Fibroblast of mammary gland (primary cell): ENCODE measurements around the gene GABRB1.
"Not testable (repeated sequence)": the region's sequence is repeated elsewhere in the genome, so short reads cannot be mapped to it uniquely, and the experiment has no call there.

Source experiments
- DNase-seq: peaks from one replicate; pipeline ENCODE4 v3.0.0-alpha.2; 2010; ENCODE audit warnings: low read depth
- H3K4me3 ChIP-seq: 2 replicates; pipeline ENCODE4 v1.5.1; 2011; ENCODE audit warnings: low read depth, mild to moderate bottlenecking, low read length, moderate library complexity; ENCODE audit not compliant: control insufficient read depth
- TF ChIP-seq, protein P1 (sequence below): conservative IDR thresholded peaks from 2 replicates; pipeline ENCODE4 v1.5.1; 2011; ENCODE audit warnings: low read depth, low read length, inconsistent platforms; ENCODE audit not compliant: control insufficient read depth, insufficient read depth

GABRB1 gene

DNA sequence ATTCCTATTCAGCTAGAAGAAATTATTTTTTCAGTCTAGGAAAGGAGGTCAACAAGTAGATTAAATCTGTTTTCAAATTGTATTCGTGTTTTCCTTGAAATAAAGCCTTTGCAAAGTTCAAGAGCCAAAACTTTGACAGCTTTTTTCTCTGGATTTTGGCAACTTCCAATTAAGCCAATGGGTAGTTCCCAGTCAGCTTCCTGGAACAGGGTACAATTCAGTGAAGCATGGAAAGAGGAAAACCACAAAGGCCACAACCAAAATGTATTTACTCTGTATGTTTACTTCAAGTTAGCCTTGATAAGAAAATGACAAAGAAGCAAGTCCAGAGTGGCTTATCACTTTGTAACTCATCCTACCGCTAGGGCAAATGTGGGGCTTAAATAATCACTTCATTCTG, 243.5 kb downstream of the GABRB1 start:
- H3K4me3 ChIP-seq: no peak overlapping the region
- TF ChIP-seq, protein P1, sequence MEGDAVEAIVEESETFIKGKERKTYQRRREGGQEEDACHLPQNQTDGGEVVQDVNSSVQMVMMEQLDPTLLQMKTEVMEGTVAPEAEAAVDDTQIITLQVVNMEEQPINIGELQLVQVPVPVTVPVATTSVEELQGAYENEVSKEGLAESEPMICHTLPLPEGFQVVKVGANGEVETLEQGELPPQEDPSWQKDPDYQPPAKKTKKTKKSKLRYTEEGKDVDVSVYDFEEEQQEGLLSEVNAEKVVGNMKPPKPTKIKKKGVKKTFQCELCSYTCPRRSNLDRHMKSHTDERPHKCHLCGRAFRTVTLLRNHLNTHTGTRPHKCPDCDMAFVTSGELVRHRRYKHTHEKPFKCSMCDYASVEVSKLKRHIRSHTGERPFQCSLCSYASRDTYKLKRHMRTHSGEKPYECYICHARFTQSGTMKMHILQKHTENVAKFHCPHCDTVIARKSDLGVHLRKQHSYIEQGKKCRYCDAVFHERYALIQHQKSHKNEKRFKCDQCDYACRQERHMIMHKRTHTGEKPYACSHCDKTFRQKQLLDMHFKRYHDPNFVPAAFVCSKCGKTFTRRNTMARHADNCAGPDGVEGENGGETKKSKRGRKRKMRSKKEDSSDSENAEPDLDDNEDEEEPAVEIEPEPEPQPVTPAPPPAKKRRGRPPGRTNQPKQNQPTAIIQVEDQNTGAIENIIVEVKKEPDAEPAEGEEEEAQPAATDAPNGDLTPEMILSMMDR: no peak
- no peak for DNase-seq

DNA sequence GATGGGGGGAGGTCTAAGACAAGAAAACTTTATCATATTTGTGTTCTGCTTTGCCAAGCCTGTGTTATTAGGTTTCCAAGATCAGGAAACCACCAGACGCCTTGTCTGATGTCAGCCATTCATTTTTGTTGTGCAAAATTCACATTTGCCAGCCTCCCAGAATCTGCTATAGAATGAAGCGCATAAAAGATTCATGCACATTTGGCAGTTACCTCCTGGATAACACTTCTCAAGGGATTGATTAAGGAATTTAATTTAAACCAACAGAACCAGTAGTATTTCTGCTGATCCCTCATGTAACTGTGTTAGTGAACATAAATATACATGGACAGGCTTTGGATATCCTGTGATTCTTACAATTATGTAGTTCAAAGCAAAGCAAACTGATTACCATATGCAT, 244.2 kb downstream of the GABRB1 start:
- no peak overlapping the region for H3K4me3 ChIP-seq
- DNase-seq: no peak
- TF ChIP-seq, protein P1: no peak

DNA sequence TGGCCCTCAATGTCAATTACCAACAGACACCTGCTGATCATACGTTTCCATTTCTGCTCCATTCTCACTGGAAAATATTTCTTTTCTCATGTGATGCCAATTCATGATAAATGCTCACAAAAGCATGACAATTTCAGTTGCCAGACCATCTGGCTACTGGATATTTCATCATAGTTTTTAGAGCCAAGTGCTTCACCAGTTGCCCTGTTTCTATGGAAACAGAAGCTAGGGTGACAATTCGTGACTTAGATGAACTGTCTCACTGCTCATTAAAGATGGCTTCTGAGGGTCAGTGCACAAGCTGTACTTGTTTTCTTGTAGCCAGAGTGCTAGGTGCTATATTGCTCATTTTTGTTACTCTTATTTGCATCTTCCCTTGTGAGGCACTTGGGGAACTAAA, 247.3 kb downstream of the GABRB1 start:
- H3K4me3 ChIP-seq: no peak overlapping the region
- TF ChIP-seq, protein P1: no peak
- no peak for DNase-seq

DNA sequence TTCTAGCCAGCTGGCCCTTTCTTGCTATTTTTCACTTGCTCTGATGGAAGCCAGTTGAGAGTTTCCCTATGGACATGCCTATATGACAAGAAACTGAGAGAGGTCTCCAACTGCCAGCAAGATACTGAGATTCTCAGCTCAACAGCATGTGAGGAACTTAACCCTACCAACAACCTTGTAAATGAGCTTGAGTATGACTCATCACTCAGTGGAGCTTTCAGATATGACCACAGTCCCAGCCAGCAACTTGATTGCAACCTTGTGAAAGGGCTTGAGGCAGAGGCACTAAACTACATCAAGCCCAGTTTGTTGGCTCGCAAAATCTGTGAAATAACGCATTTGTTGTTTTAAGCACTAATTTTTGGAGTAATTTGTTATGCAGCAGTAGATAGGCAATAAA, 256.4 kb downstream of the GABRB1 start:
- TF ChIP-seq, protein P1: no peak
- DNase-seq: peak; percentile 38
- no peak overlapping the region for H3K4me3 ChIP-seq

DNA sequence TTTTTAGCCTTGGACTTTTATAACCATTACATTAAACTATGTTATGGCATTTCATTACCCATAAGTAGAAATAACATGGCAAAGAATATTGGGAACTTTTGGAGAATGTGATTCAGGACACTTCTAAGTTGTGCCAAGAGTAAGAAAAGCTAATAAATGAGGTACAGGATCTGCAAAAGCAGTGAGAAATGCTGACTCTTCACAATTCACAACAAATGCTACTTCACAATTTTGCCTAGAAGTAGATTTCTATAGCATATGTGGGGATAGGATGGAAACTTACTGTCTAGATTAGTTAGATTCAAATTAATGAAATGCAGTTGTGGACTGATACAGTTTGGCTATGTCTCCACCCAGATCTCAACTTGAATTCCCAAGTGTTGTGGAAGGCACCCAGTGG, 258.4 kb downstream of the GABRB1 start:
- DNase-seq: no peak
- TF ChIP-seq, protein P1: no peak
- no peak overlapping the region for H3K4me3 ChIP-seq

DNA sequence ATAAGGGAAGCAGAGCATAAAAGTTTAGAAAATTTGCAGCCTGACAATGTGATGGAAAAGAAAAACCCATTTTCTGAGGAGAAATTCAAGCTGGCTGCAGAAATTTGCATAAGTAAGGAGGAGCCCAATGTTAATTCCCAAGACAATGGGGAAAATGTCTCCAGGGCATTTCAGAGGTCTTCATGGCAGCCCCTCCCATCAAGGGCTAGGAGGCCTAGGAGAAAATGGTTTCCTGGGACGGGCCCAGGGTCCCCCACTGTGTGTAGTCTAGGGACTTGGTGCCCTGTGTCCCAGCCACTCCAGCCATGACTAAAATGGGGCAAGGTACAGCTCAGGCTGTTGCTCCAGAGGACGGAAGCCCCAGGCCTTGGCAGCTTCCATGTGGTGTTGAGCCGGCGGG, 259.5 kb downstream of the GABRB1 start:
- H3K4me3 ChIP-seq, DNase-seq: not testable (repeated sequence)

DNA sequence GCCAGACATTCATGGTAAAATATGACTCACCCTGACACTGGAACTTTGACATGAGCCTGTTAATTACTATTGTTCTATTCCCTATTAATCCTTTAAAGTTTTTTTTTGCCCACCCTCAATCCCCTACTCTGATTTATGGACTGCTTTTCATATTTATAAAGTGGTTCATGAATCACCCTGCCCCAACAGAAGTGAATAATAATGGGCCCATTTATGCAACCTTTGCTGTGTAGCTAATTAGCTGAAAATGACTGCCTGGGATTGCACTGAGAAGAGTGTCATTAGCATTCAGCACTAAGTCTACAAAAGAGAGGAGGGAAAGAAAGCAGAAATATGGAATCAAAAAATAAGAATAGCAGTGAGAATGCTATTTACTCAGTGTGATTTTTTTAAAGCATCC, 277.8 kb downstream of the GABRB1 start:
- TF ChIP-seq, protein P1: no peak
- no peak for DNase-seq
- H3K4me3 ChIP-seq: no peak overlapping the region
